HepG2 (cell line): Measurements from ENCODE around the gene CAMSAP3. TPM values are rescaled to one million over a fixed set of nuclear protein-coding genes. Genes with fewer than 3 reads are reported as not detected.

Experiments
- ATAC-seq: fragments of 200-7000 bp; cut with Tn5 transposase; 3 replicates; pipeline ENCODE4 v1.9.1; 2020; ENCODE audit warnings: mild to moderate bottlenecking, moderate library complexity
- BruUV-seq: library from RNA; stranded (reverse); fragments of 400-500 nt; replicated peaks from 2 replicates; lab custom pipeline; 2021; lab: Mats Ljungman, UMichigan
- CTCF ChIA-PET: fragments of 300-600 bp; formaldehyde crosslinking; extraction: SDS; loops from one replicate; lab custom pipeline; 2021; ENCODE audit warnings: low total read pairs, inconsistent platforms, low intra/inter-chr PET ratio; lab: Yijun Ruan, JAX
- POLR2A ChIA-PET: fragments of 350-600 bp; sonication (Branson Sonifier 250); formaldehyde crosslinking; loops from one replicate; lab custom pipeline; 2020; ENCODE audit warnings: antibody characterized with exemption, inconsistent platforms; lab: Yijun Ruan, JAX
- DNase-seq: peaks from one replicate; pipeline ENCODE4 v3.0.0-alpha.2; 2015; ENCODE audit warnings: low spot score
- FAIRE-seq: peaks from 3 replicates; lab custom pipeline; 2011; peaks lifted over from hg19 to GRCh38; lab: Jason Lieb, UNC
- H2AFZ ChIP-seq: one replicate; pipeline ENCODE4 v1.6.1; 2011; ENCODE audit warnings: low read length, inconsistent platforms
- H3K27ac ChIP-seq: fragments of 300-600 bp; 3 replicates; pipeline ENCODE4 v1.8.0; 2011; ENCODE audit warnings: mixed run types, mild to moderate bottlenecking, mixed read lengths, low read length, inconsistent platforms; ENCODE audit not compliant: insufficient read depth; ENCODE audit errors: extremely low read length
- H3K27me3 ChIP-seq, 2 experiments: fragments of 200-600 bp in 1 of 2; 2 replicates in 1 of 2; 3 replicates in 1 of 2; pipeline versions ENCODE4 v1.6.0 to v1.8.0; 2011; ENCODE audit warnings: low read length in 2 of 2, mild to moderate bottlenecking in 2 of 2, moderate library complexity in 2 of 2, inconsistent platforms in 1 of 2; ENCODE audit not compliant: insufficient read depth in 2 of 2, control insufficient read depth in 1 of 2
- H3K36me3 ChIP-seq, 2 experiments: fragments of 200-600 bp in 1 of 2; replicated peaks in 1 of 2; 2 replicates in 1 of 2; 3 replicates in 1 of 2; pipeline versions ENCODE4 v1.5.1 to v1.8.0; 2011; ENCODE audit warnings: low read length in 2 of 2, inconsistent platforms in 1 of 2; ENCODE audit not compliant: insufficient read depth in 2 of 2, control insufficient read depth in 1 of 2
- H3K4me1 ChIP-seq: 2 replicates; pipeline ENCODE4 v1.5.1; 2012; ENCODE audit warnings: low read length, inconsistent platforms; ENCODE audit not compliant: insufficient read depth
- H3K4me2 ChIP-seq: 2 replicates; pipeline ENCODE4 v1.6.0; 2011; ENCODE audit warnings: low read depth, low read length, inconsistent platforms
- H3K4me3 ChIP-seq, 3 experiments: fragments of 200-600 bp in 1 of 3; sonication (generic), shearing (Covaris generic) in 1 of 3; replicated peaks in 1 of 3; 2 replicates each; pipeline ENCODE4 v1.5.1; 2011 to 2016; ENCODE audit warnings: low read length in 3 of 3, inconsistent platforms in 2 of 3, low read depth in 2 of 3, mild to moderate bottlenecking in 2 of 3, control low read depth in 1 of 3, mixed read lengths in 1 of 3; ENCODE audit not compliant: insufficient read depth in 1 of 3
- H3K79me2 ChIP-seq: one replicate; pipeline ENCODE4 v1.6.1; 2011; ENCODE audit warnings: low read length, inconsistent platforms; ENCODE audit not compliant: insufficient read depth
- H3K9ac ChIP-seq: 2 replicates; pipeline ENCODE4 v1.6.0; 2011; ENCODE audit warnings: mild to moderate bottlenecking, low read depth, low read length, inconsistent platforms; ENCODE audit not compliant: insufficient read depth
- H3K9me3 ChIP-seq: 2 replicates; pipeline ENCODE4 v1.5.1; 2012; ENCODE audit warnings: mild to moderate bottlenecking, low read length
- H4K20me1 ChIP-seq: 2 replicates; pipeline ENCODE4 v1.6.0; 2011; ENCODE audit warnings: inconsistent platforms, mild to moderate bottlenecking, low read length, moderate library complexity; ENCODE audit not compliant: insufficient read depth
- ARID2 ChIP-seq: sonication (generic); formaldehyde crosslinking; IDR thresholded peaks from 2 replicates; pipeline ENCODE4 v1.8.1; 2022; ENCODE audit warnings: mild to moderate bottlenecking, missing genetic modification reagents, borderline replicate concordance
- DNMT1 ChIP-seq: sonication (generic); formaldehyde crosslinking; IDR thresholded peaks from 2 replicates; pipeline ENCODE4 v1.5.1; 2020; ENCODE audit warnings: mild to moderate bottlenecking, missing genetic modification reagents
- NFIC ChIP-seq: IDR thresholded peaks from 2 replicates; pipeline ENCODE4 v1.6.1; 2012; ENCODE audit warnings: mild to moderate bottlenecking, low read length, inconsistent platforms
- NKX3-1 ChIP-seq: sonication (generic); formaldehyde crosslinking; IDR thresholded peaks from 2 replicates; pipeline ENCODE4 v1.5.0; 2020; ENCODE audit warnings: missing genetic modification reagents
- ZC3H4 ChIP-seq: sonication (generic); formaldehyde crosslinking; IDR thresholded peaks from 2 replicates; pipeline ENCODE4 v1.4.0; 2020; ENCODE audit warnings: missing genetic modification reagents, borderline replicate concordance
- ZFP1 ChIP-seq: IDR thresholded peaks from 2 replicates; pipeline ENCODE4 v1.6.1; 2016
- ZNF3 ChIP-seq: IDR thresholded peaks from 2 replicates; pipeline ENCODE4 v1.7.0; 2017; ENCODE audit warnings: inconsistent platforms
- ZNF546 ChIP-seq: sonication (generic); formaldehyde crosslinking; conservative IDR thresholded peaks from 2 replicates; pipeline ENCODE4 v1.8.1; 2023; ENCODE audit warnings: mild to moderate bottlenecking, missing genetic modification reagents
- ZNF709 ChIP-seq: sonication (generic); formaldehyde crosslinking; IDR thresholded peaks from 2 replicates; pipeline ENCODE4 v1.5.0; 2020; ENCODE audit warnings: mild to moderate bottlenecking, missing genetic modification reagents
- ZNF773 ChIP-seq: sonication (generic); formaldehyde crosslinking; IDR thresholded peaks from 2 replicates; pipeline ENCODE4 v1.4.0; 2020; ENCODE audit warnings: missing genetic modification reagents, borderline replicate concordance
- ZNF891 ChIP-seq: sonication (generic); formaldehyde crosslinking; IDR thresholded peaks from 2 replicates; pipeline ENCODE4 v1.5.0; 2020; ENCODE audit warnings: mild to moderate bottlenecking, missing genetic modification reagents
- WGBS: methylation state at CpG from one replicate; pipeline ENCODE4 v1.1.6; 2017; ENCODE audit warnings: low lambda C conversion rate; 5-methylcytosine and 5-hydroxymethylcytosine counted together
- in situ Hi-C: cut with HindIII; loops from 2 replicates; pipeline ENCODE4 v1.10.0; 2017; ENCODE audit warnings: low pct_unique_long_range_greater_than_20kb; ENCODE audit not compliant: extremely low pct_ligation_motif_present
- intact Hi-C: fragments of 100-400 bp; cut with micrococcal nuclease; formaldehyde crosslinking; loops from one replicate; pipeline ENCODE4 v1.10.0; 2022; ENCODE audit not compliant: unreplicated experiment
- polyA plus RNA-seq, 8 experiments: library from polyadenylated mRNA; depleted of rRNA in 3 of 8; stranded (reverse) in 7 of 8; unstranded in 1 of 8; fragments of >200 nt; fragmentation: Illumina TruSeq in 4 of 8; extraction: Trizol in 4 of 8; gene quantifications; 2 replicates each; pipeline versions ENCODE4 v1.2.1 to v1.2.3, GENCODE V29; 2011 to 2016; ENCODE audit warnings: low read depth in 4 of 8, missing spikeins in 1 of 8, mixed read lengths in 1 of 8; ENCODE audit not compliant: insufficient read depth in 1 of 8
- total RNA-seq, 5 experiments: library from RNA; depleted of rRNA; stranded (reverse); fragments of >200 nt; fragmentation: Illumina TruSeq; extraction: Trizol; gene quantifications; 2 replicates each; pipeline ENCODE4 v1.2.3, GENCODE V29; 2016; ENCODE audit warnings: low read depth in 1 of 5
- TF ChIP-seq, protein P1 (sequence below): sonication (generic); formaldehyde crosslinking; IDR thresholded peaks from 2 replicates; pipeline ENCODE4 v1.8.0; 2022; ENCODE audit warnings: mild to moderate bottlenecking, missing genetic modification reagents; ENCODE audit not compliant: insufficient replicate concordance
- TF ChIP-seq, protein P2 (sequence below): sonication (generic); formaldehyde crosslinking; IDR thresholded peaks from 2 replicates; pipeline ENCODE4 v1.4.0; 2020; ENCODE audit warnings: missing genetic modification reagents
- TF ChIP-seq, protein P3 (sequence below): sonication (generic); formaldehyde crosslinking; IDR thresholded peaks from 2 replicates; pipeline ENCODE4 v1.4.0; 2020; ENCODE audit warnings: mild to moderate bottlenecking, low read depth, missing genetic modification reagents

The CAMSAP3 gene
- total and polyA plus RNA-seq, 2 of the 13 experiments (the other 11 are each of a cell fraction or from before 2014, with no cell fraction given), result 10.8 to 11.8 TPM

DNA sequence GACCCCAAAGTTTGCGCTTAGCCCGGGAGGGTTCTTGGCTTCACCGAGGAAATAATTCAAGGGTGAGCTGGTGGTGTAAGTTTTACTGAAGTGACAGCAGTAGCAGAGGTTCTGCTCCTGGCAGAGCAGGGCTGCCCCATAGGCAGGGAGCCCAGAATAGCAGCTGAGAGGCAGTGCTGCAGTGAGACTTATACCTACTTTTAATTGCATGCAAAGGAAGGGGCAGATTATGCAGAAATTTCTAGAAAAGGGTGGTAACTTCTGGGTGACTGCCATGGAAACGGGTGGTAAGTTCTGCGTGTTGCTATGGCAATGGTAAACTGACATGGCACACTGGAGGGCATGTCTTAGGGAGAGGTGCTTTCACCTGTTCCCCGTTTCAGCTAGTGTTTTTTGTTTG, 17.5 kb upstream of the CAMSAP3 start:
- Histone ChIP-seq H3K4me1 (no peaks in the 10 kb centered on the region), H3K4me2 (no peak overlapping the region), H4K20me1 (no peaks in the 10 kb centered on the region), H3K9ac (no peak overlapping the region), H3K27me3 (peaks cover 2 to 20% of the 10 kb centered on the region in 2 experiments; a peak in 2 of 5 replicates), H2AFZ (no peak overlapping the region), H3K4me3 (no peak overlapping the region), H3K9me3 (no peaks in the 10 kb centered on the region), H3K27ac (no peak overlapping the region), H3K79me2 (no peaks in the 10 kb centered on the region), H3K36me3 (no peaks in the 10 kb centered on the region)
- in situ Hi-C loops, result no loop called here
- CTCF ChIA-PET, result no interaction called here
- DNase-seq, result no peak
- BruUV-seq, result no TSS peak
- WGBS, result 37% methylated on average over 6 of the region's 6 CpGs
- no peak for FAIRE-seq
- TF ChIP-seq NKX3-1 (CRISPR knock-in tag) (no peak), ZNF891 (CRISPR knock-in tag) (no peak), ZNF3 (CRISPR knock-in tag) (no peak), ARID2 (no peak), DNMT1 (CRISPR knock-in tag) (no peak)
- TF ChIP-seq, protein P1, sequence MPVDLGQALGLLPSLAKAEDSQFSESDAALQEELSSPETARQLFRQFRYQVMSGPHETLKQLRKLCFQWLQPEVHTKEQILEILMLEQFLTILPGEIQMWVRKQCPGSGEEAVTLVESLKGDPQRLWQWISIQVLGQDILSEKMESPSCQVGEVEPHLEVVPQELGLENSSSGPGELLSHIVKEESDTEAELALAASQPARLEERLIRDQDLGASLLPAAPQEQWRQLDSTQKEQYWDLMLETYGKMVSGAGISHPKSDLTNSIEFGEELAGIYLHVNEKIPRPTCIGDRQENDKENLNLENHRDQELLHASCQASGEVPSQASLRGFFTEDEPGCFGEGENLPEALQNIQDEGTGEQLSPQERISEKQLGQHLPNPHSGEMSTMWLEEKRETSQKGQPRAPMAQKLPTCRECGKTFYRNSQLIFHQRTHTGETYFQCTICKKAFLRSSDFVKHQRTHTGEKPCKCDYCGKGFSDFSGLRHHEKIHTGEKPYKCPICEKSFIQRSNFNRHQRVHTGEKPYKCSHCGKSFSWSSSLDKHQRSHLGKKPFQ (CRISPR knock-in tag), result no peak
- no peak for ATAC-seq
- intact Hi-C loops, result no loop called here
- POLR2A ChIA-PET, result no interaction called here

DNA sequence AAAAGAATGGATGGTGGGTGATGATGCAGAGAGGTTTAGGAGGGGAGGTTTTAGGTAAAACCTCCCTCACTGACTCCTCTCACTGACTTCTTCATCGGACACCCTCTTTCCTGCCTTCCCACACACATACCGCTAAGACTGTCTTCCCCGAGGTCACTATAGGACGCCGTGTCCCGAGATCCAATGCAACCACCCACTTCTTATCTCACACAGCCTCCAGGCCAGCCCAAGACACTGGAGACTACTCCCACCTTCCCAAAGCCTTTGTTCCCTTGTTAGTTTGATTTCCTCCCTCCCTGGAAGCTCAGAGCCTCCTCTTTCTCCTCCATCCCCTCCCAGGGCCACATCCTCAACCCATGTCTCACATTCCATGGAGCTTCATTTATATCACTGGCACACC, 16.5 kb upstream of the CAMSAP3 start:
- H3K27me3 ChIP-seq, result peaks cover 2 to 20% of the 10 kb centered on the region in 2 experiments; a peak in 2 of 5 replicates
- POLR2A ChIA-PET, result no interaction called here
- H3K79me2 ChIP-seq, result no peaks in the 10 kb centered on the region
- no peak overlapping the region for H3K27ac ChIP-seq
- no peak overlapping the region for H2AFZ ChIP-seq
- no peaks in the 10 kb centered on the region for H3K9me3 ChIP-seq
- H4K20me1 ChIP-seq, result no peaks in the 10 kb centered on the region
- 10% methylated on average over 6 of the region's 6 CpGs for WGBS
- no peak overlapping the region for H3K4me3 ChIP-seq
- no peak overlapping the region for H3K4me2 ChIP-seq
- H3K9ac ChIP-seq, result no peak overlapping the region
- DNase-seq (no peak), ATAC-seq (no peak), FAIRE-seq (no peak)
- in situ Hi-C loops (no loop called here), intact Hi-C loops (no loop called here)
- CTCF ChIA-PET, result no interaction called here
- no peaks in the 10 kb centered on the region for H3K36me3 ChIP-seq
- no peaks in the 10 kb centered on the region for H3K4me1 ChIP-seq
- BruUV-seq, result no TSS peak
- TF ChIP-seq ZNF773 (CRISPR knock-in tag), result no peak
- TF ChIP-seq, protein P2, sequence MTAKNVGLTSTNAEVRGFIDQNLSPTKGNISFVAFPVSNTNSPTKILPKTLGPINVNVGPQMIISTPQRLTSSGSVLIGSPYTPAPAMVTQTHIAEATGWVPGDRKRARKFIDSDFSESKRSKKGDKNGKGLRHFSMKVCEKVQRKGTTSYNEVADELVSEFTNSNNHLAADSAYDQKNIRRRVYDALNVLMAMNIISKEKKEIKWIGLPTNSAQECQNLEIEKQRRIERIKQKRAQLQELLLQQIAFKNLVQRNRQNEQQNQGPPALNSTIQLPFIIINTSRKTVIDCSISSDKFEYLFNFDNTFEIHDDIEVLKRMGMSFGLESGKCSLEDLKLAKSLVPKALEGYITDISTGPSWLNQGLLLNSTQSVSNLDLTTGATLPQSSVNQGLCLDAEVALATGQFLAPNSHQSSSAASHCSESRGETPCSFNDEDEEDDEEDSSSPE (CRISPR knock-in tag), result no peak
- TF ChIP-seq NFIC, result no peak
- TF ChIP-seq, protein P3, sequence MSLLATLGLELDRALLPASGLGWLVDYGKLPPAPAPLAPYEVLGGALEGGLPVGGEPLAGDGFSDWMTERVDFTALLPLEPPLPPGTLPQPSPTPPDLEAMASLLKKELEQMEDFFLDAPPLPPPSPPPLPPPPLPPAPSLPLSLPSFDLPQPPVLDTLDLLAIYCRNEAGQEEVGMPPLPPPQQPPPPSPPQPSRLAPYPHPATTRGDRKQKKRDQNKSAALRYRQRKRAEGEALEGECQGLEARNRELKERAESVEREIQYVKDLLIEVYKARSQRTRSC, result no peak
- no peak for TF ChIP-seq ZC3H4 (CRISPR knock-in tag)
- TF ChIP-seq ZFP1 (CRISPR knock-in tag), result no peak
- TF ChIP-seq ZNF709, result no peak
- no peak for TF ChIP-seq ZNF546 (CRISPR knock-in tag)
